NB4 (cell line): ENCODE data around the gene RBM34.

Source experiments
- DNase-seq: peaks from one replicate; pipeline ENCODE4 v3.0.0; 2010; ENCODE audit warnings: low read depth
- H3K4me3 ChIP-seq: one replicate; pipeline ENCODE4 v1.5.1; 2011; ENCODE audit warnings: mild to moderate bottlenecking, low read depth, low read length, moderate library complexity
- CTCF ChIP-seq: IDR thresholded peaks from one replicate; pipeline ENCODE4 v1.5.1; 2012; ENCODE audit warnings: low read depth, low read length
- MAX ChIP-seq: IDR thresholded peaks from 2 replicates; pipeline ENCODE4 v1.6.1; 2011; ENCODE audit warnings: low read depth, low read length
- MYC ChIP-seq: IDR thresholded peaks from 2 replicates; pipeline ENCODE4 v1.6.1; 2011; ENCODE audit warnings: low read depth, low read length
- POLR2A ChIP-seq: IDR thresholded peaks from 2 replicates; pipeline ENCODE4 v1.6.1; 2011; ENCODE audit warnings: mild to moderate bottlenecking; ENCODE audit not compliant: insufficient read length; ENCODE audit errors: extremely low read depth

The RBM34 gene

GRCh38 chr1:235127732-235128455, 33.2 kb downstream of the RBM34 start:
- DNase-seq: peak; percentile 28
- peak overlapping the region; percentile 99 for H3K4me3 ChIP-seq
- no peak for TF ChIP-seq POLR2A
- no peak for TF ChIP-seq CTCF
- TF ChIP-seq MAX: no peak
- no peak for TF ChIP-seq MYC

- peak overlapping the region; percentile 99 for H3K4me3 ChIP-seq
- TF ChIP-seq POLR2A (no peak), MYC (no peak), CTCF (no peak), MAX (no peak)
- no peak for DNase-seq
Measured at GRCh38 chr1:235127203-235127602, 33.8 kb downstream of the RBM34 start.

GRCh38 chr1:235124665-235125064, 36.4 kb downstream of the RBM34 start:
- peak overlapping the region; percentile 16 for H3K4me3 ChIP-seq
- TF ChIP-seq POLR2A: no peak
- TF ChIP-seq MAX: no peak
- no peak for TF ChIP-seq MYC
- TF ChIP-seq CTCF: no peak
- no peak for DNase-seq

GRCh38 chr1:235124111-235124510, 36.9 kb downstream of the RBM34 start:
- TF ChIP-seq MYC (no peak), MAX (no peak), CTCF (no peak)
- H3K4me3 ChIP-seq: peak overlapping the region; percentile 16
- no peak for DNase-seq

- TF ChIP-seq MYC (no peak), MAX (no peak), CTCF (no peak), POLR2A (no peak)
- DNase-seq: no peak
- H3K4me3 ChIP-seq: peak overlapping the region; percentile 37
Measured at GRCh38 chr1:235122348-235122747, 38.7 kb downstream of the RBM34 start.
